Measurements from ENCODE around the gene CIB1.

GRCh38 chr15:90262426-90262825, 28.7 kb upstream of the CIB1 start:
- no peak for TF ChIP-seq POLR2A (IDR thresholded peaks at IDR 0.05; ENCODE audit: low read depth, low read length)
- TF ChIP-seq TCF7 (IDR thresholded peaks at IDR 0.05; ENCODE audit: borderline replicate concordance): no peak
- TF ChIP-seq CTCF (IDR thresholded peaks at IDR 0.05 in 2 of 3, conservative IDR thresholded peaks at IDR 0.05 in 1 of 3; ENCODE audit: control insufficient read depth in 2 of 3, extremely low read depth in 1 of 3, insufficient read depth in 1 of 3, low read depth in 3 of 3, low read length in 3 of 3): no peak
